IMR-90 (cell line): ENCODE data around the gene IMMT. TPM values are rescaled to one million over a fixed set of nuclear protein-coding genes. Genes with fewer than 3 reads are reported as not detected.

ENCODE experiments used
- ATAC-seq: fragments of 200-7000 bp; cut with Tn5 transposase; 2 replicates; pipeline ENCODE4 v1.9.1; 2020; ENCODE audit warnings: low read depth, mild to moderate bottlenecking, moderate library complexity
- BruUV-seq: library from RNA; stranded (reverse); fragments of 400-500 nt; replicated peaks from 2 replicates; lab custom pipeline; 2021; lab: Mats Ljungman, UMichigan
- CTCF ChIA-PET: fragments of 300-600 bp; formaldehyde crosslinking; extraction: SDS; loops from one replicate; lab custom pipeline; 2021; ENCODE audit warnings: antibody characterized with exemption; lab: Yijun Ruan, JAX
- POLR2A ChIA-PET: fragments of 300-600 bp; sonication (Branson Sonifier 250); formaldehyde crosslinking; loops from one replicate; lab custom pipeline; 2022; ENCODE audit warnings: antibody characterized with exemption; ENCODE audit not compliant: unreplicated experiment; lab: Charles Lee
- DNase-seq: peaks from one replicate; pipeline ENCODE4 v3.0.0; 2013
- H2AFZ ChIP-seq: replicated peaks from 2 replicates; pipeline ENCODE3; 2013; ENCODE audit warnings: low read length, mild to moderate bottlenecking; ENCODE audit not compliant: poor library complexity
- H2AK5ac ChIP-seq: 2 replicates; pipeline ENCODE4 v1.6.1; 2013; ENCODE audit warnings: low read depth, low read length, inconsistent platforms
- H2AK9ac ChIP-seq: replicated peaks from 2 replicates; pipeline ENCODE3; 2013; ENCODE audit warnings: mild to moderate bottlenecking, low read depth, low read length, moderate library complexity; ENCODE audit not compliant: poor library complexity
- H2BK120ac ChIP-seq: 2 replicates; pipeline ENCODE4 v1.6.1; 2013; ENCODE audit warnings: low read depth, low read length, inconsistent platforms
- H2BK15ac ChIP-seq: 3 replicates; pipeline ENCODE4 v1.6.1; 2013; ENCODE audit warnings: low read depth, low read length, inconsistent platforms
- H2BK20ac ChIP-seq: 2 replicates; pipeline ENCODE4 v1.6.1; 2013; ENCODE audit warnings: low read depth, mild to moderate bottlenecking, inconsistent platforms, low read length, moderate library complexity
- H2BK5ac ChIP-seq: 2 replicates; pipeline ENCODE4 v1.6.1; 2013; ENCODE audit warnings: mild to moderate bottlenecking, low read depth, low read length, inconsistent platforms; ENCODE audit not compliant: poor library complexity, severe bottlenecking
- H3K14ac ChIP-seq: replicated peaks from 2 replicates; pipeline ENCODE4 v1.6.1; 2013; ENCODE audit warnings: low read depth, low read length, inconsistent platforms
- H3K18ac ChIP-seq: 2 replicates; pipeline ENCODE4 v1.6.1; 2013; ENCODE audit warnings: low read depth, low read length, control low read depth
- H3K23ac ChIP-seq: 2 replicates; pipeline ENCODE4 v1.6.1; 2013; ENCODE audit warnings: low read depth, low read length, inconsistent platforms
- H3K27ac ChIP-seq: 2 replicates; pipeline ENCODE4 v1.5.1; 2013; ENCODE audit warnings: mild to moderate bottlenecking, control low read depth, low read length; ENCODE audit not compliant: insufficient read depth
- H3K27me3 ChIP-seq: 2 replicates; pipeline ENCODE4 v1.6.1; 2013; ENCODE audit warnings: low read length; ENCODE audit not compliant: control insufficient read depth, insufficient read depth
- H3K36me3 ChIP-seq: 2 replicates; pipeline ENCODE4 v1.6.1; 2013; ENCODE audit warnings: low read length, mixed read lengths; ENCODE audit not compliant: control insufficient read depth, insufficient read depth
- H3K4ac ChIP-seq: 2 replicates; pipeline ENCODE4 v1.6.1; 2013; ENCODE audit warnings: low read depth, low read length, inconsistent platforms
- H3K4me1 ChIP-seq: 2 replicates; pipeline ENCODE4 v1.6.1; 2013; ENCODE audit warnings: low read length, mixed read lengths; ENCODE audit not compliant: control insufficient read depth, insufficient read depth
- H3K4me2 ChIP-seq: 2 replicates; pipeline ENCODE4 v1.6.1; 2013; ENCODE audit warnings: low read depth, mild to moderate bottlenecking, control low read depth, low read length, moderate library complexity
- H3K4me3 ChIP-seq: 2 replicates; pipeline ENCODE4 v1.5.1; 2013; ENCODE audit warnings: low read depth, mild to moderate bottlenecking, control low read depth, low read length, moderate library complexity; ENCODE audit not compliant: insufficient read depth
- H3K56ac ChIP-seq: 2 replicates; pipeline ENCODE4 v1.6.1; 2013; ENCODE audit warnings: low read length, inconsistent platforms; ENCODE audit not compliant: insufficient read depth; ENCODE audit errors: extremely low read depth
- H3K79me1 ChIP-seq, 2 experiments: 2 replicates each; pipeline ENCODE4 v1.6.1; 2013; ENCODE audit warnings: low read length in 2 of 2, inconsistent platforms in 1 of 2, low read depth in 1 of 2
- H3K9ac ChIP-seq: 2 replicates; pipeline ENCODE4 v1.6.1; 2013; ENCODE audit warnings: low read depth, low read length, control low read depth
- H3K9me1 ChIP-seq: 2 replicates; pipeline ENCODE4 v1.6.1; 2013; ENCODE audit warnings: low read length, inconsistent platforms; ENCODE audit not compliant: insufficient read depth
- H3K9me3 ChIP-seq: 2 replicates; pipeline ENCODE4 v1.6.1; 2013; ENCODE audit warnings: low read length; ENCODE audit not compliant: control insufficient read depth, insufficient read depth
- H4K20me1 ChIP-seq: 2 replicates; pipeline ENCODE4 v1.6.1; 2013; ENCODE audit warnings: low read length, inconsistent platforms; ENCODE audit not compliant: insufficient read depth
- H4K5ac ChIP-seq: 2 replicates; pipeline ENCODE4 v1.6.1; 2013; ENCODE audit warnings: mild to moderate bottlenecking, low read depth, low read length, control low read depth
- H4K8ac ChIP-seq, 2 experiments: 2 replicates each; pipeline ENCODE4 v1.6.1; 2013; ENCODE audit warnings: low read depth in 2 of 2, low read length in 2 of 2, control low read depth in 1 of 2, inconsistent platforms in 1 of 2
- H4K91ac ChIP-seq: 2 replicates; pipeline ENCODE4 v1.6.1; 2013; ENCODE audit warnings: low read depth, low read length, inconsistent platforms; ENCODE audit not compliant: insufficient read depth
- CEBPB ChIP-seq: IDR thresholded peaks from 2 replicates; pipeline ENCODE4 v1.6.1; 2012; ENCODE audit warnings: low read depth, low read length, improper control_type of control experiment
- CHD1 ChIP-seq: IDR thresholded peaks from 2 replicates; pipeline ENCODE4 v1.6.1; 2012; ENCODE audit warnings: low read depth, low read length, improper control_type of control experiment
- CTCF ChIP-seq: conservative IDR thresholded peaks from 2 replicates; pipeline ENCODE4 v1.5.1; 2012; ENCODE audit warnings: mild to moderate bottlenecking, low read depth, low read length, improper control_type of control experiment
- MAZ ChIP-seq: IDR thresholded peaks from 2 replicates; pipeline ENCODE4 v1.6.1; 2012; ENCODE audit warnings: low read depth, mild to moderate bottlenecking, low read length, improper control_type of control experiment, moderate library complexity, borderline replicate concordance
- NFE2L2 ChIP-seq: fragments of 150-350 bp; IDR thresholded peaks from 2 replicates; pipeline ENCODE4 v1.6.1; 2016; ENCODE audit warnings: low read depth, mild to moderate bottlenecking, low read length
- POLR2A ChIP-seq: IDR thresholded peaks from 2 replicates; pipeline ENCODE4 v1.6.1; 2012; ENCODE audit warnings: mild to moderate bottlenecking, low read depth, low read length
- RAD21 ChIP-seq: IDR thresholded peaks from 2 replicates; pipeline ENCODE4 v1.6.1; 2012; ENCODE audit warnings: low read length, improper control_type of control experiment
- RCOR1 ChIP-seq: IDR thresholded peaks from 2 replicates; pipeline ENCODE4 v1.6.1; 2012; ENCODE audit warnings: mild to moderate bottlenecking, low read length, improper control_type of control experiment; ENCODE audit not compliant: insufficient replicate concordance
- SMC3 ChIP-seq: fragments of 150-350 bp; IDR thresholded peaks from 2 replicates; pipeline ENCODE4 v1.6.1; 2016; ENCODE audit warnings: low read depth, mild to moderate bottlenecking, antibody characterized with exemption, low read length, moderate library complexity
- WGBS, 2 experiments: methylation state at CpG; one replicate each; pipeline versions ENCODE4 v1.1.5 to v1.1.7; 2013; ENCODE audit warnings: missing lambda C conversion rate in 2 of 2; ENCODE audit not compliant: insufficient read length in 1 of 2; ENCODE audit errors: extremely low coverage in 2 of 2; 5-methylcytosine and 5-hydroxymethylcytosine counted together
- dilution Hi-C: fragments of 300-500 bp; cut with HindIII; formaldehyde crosslinking; loops from one replicate; pipeline ENCODE4 v1.14.3; 2018; ENCODE audit warnings: low sequenced_read_pairs; ENCODE audit not compliant: unreplicated experiment
- in situ Hi-C: fragments of 300-500 bp; cut with MboI; formaldehyde crosslinking; loops from 3 replicates; pipeline ENCODE4 v1.14.3; 2019; ENCODE audit warnings: low sequenced_read_pairs, inconsistent platforms, mixed read lengths
- intact Hi-C: fragments of 100-400 bp; cut with micrococcal nuclease; formaldehyde crosslinking; loops from 2 replicates; pipeline ENCODE4 v1.10.0; 2022
- polyA plus RNA-seq, 3 experiments: library from polyadenylated mRNA; depleted of rRNA; stranded (reverse); fragments of >200 nt; gene quantifications; 2 replicates each; pipeline ENCODE4 v1.2.3, GENCODE V29; 2012; ENCODE audit warnings: low replicate concordance in 1 of 3
- total RNA-seq: library from RNA; depleted of rRNA; stranded (reverse); fragments of >200 nt; gene quantifications from 2 replicates; pipeline ENCODE4 v1.2.3, GENCODE V29; 2012

Gene IMMT
- total and polyA plus RNA-seq, 2 of the 4 experiments (the other 2 are of a cell fraction), result 50.5 to 87.3 TPM

GRCh38 chr2:86142436-86143257, 52.6 kb downstream of the IMMT start (continued):
- TF ChIP-seq CTCF (no peak), POLR2A (no peak)

DNA sequence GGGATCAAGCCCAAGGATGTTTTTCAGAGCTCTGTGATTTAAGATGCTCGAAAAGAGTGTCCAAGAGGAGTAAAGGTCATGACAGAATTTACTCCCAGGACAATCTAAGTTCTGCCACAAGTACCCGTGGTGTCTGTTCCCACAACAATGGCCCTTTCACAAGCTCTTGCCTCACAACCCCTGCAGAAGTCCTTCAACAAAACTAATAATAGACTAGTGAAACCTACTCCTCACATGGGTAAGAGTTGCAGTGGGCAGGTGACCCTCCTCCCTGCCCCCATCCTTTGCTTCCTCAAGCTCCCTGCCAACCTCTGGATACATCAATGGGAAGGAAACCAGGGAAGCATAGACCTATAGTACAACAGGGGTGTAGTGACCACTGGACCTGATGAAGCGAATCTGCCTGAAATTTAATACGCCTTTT, 54.3 kb downstream of the IMMT start:
- ChIA-PET POLR2A (no interaction called here), CTCF (no interaction called here)
- Histone ChIP-seq H2AK5ac (no peak overlapping the region), H4K8ac (no peak overlapping the region), H3K36me3 (peaks cover 52% of the 10 kb centered on the region), H3K79me1 (no peaks in the 10 kb centered on the region), H3K27me3 (no peaks in the 10 kb centered on the region), H3K23ac (no peak overlapping the region), H3K56ac (no peak overlapping the region), H2BK15ac (no peak overlapping the region), H2AFZ (no peak overlapping the region), H2AK9ac (no peak overlapping the region), H3K9me3 (no peaks in the 10 kb centered on the region), H4K20me1 (peaks cover 3% of the 10 kb centered on the region; the same call in 1 of the 2 replicates), H3K4me3 (no peak overlapping the region), H3K27ac (no peak overlapping the region), H4K91ac (no peak overlapping the region), H2BK5ac (no peak overlapping the region), H3K9ac (no peak overlapping the region), H3K4me1 (no peaks in the 10 kb centered on the region), H4K5ac (no peak overlapping the region), H3K4ac (no peak overlapping the region), H3K9me1 (peaks cover 2% of the 10 kb centered on the region; the same call in 1 of the 2 replicates), H3K14ac (no peak overlapping the region), H3K18ac (no peak overlapping the region), H3K4me2 (no peak overlapping the region), H2BK20ac (no peak overlapping the region), H2BK120ac (no peak overlapping the region)
- intact Hi-C loops (loop anchor here (10.0 kb wide), 1 partner anchor 324 kb away; no protein-coding TSS in a partner anchor), in situ Hi-C loops (no loop called here), dilution Hi-C loops (no loop called here)
- TF ChIP-seq CEBPB, result no peak
- no peak for TF ChIP-seq RCOR1
- no peak for TF ChIP-seq NFE2L2
- no peak for TF ChIP-seq CTCF
- TF ChIP-seq CHD1, result no peak
- TF ChIP-seq MAZ, result no peak
- TF ChIP-seq RAD21, result no peak
- TF ChIP-seq SMC3, result no peak
- DNase-seq (no peak), ATAC-seq (no peak)
- 100% methylated on average over 2 of the region's 4 CpGs; no CpG with 5 or more reads in 1 of the 2 experiments for WGBS, 2 experiments
- no TSS peak for BruUV-seq
